HG03108 (cell line): ENCODE results near the gene NFATC1.
A peak's percentile ranks its signal among the peaks of the same experiment; 100 is the strongest.

ENCODE experiments used
- ATAC-seq: cut with Tn5 transposase; IDR thresholded peaks from one replicate; pipeline ENCODE4 v1.9.1; 2021; ENCODE audit warnings: moderate library complexity; ENCODE audit not compliant: unreplicated experiment

Gene NFATC1

DNA sequence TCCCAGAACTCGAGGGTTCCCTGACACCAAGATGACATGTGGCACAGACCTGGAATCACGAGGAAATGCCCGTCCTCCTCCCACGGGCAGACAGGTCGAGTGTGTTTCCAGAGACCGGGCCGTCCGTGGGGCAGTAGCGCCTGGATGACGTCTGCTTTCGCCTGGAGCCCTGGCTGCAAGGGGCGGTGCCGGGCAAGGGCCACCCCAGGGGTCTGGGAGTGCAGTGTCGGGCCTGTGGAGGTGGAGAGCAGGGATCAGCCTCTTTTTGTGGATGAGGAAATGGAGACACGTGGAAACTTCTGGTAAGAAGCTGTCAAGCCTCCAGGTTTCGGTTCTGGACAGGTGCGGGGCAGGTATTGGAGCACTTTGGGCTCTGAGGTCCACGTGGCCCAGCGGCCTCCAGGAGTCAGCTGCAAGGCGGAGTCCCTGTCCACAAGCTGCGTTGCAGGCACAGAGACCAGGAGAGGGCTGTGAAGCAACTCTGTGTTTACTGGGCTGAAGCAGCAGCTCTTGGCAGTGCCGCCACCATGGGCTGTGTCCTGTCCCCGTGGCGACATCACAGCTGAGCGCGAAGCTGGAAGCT is 25.6 kb downstream of the NFATC1 start:
- ATAC-seq: no peak

DNA sequence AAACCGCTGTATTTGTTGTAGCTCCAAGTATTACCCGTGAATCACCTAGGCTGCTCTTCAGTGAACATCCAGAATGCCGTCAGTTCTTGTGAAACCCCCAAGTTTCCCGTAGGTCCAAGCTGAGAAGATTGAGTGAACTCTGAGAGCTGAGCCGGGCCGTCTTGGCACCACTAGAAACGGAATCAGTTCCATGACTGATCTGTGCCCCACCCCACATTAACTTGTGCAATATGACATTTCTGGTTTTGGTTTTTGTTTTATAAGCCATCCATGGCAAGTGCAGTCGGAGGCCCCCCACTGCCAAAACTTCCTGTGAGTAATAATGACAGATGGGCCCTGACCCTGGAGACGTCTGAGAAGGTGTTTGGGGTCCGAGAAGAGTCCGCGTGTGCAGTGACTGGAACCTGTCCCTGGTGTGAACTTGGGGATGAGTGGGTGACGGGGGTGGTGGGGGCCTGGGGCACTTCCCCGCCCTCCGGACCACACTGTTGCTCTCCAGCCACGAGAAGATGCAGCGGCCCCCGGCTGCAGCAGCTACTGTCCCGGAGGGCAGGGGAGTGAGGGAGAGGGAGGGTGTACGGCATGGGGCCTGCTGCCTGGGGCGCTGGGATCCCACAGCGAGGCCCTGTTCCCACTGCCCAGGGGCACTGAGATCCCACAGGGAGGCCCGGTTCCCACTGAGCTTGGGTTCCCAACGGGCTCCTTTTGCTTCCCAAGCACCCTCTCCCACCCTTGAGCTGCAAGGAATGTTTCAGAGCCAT is 26.5 kb downstream of the NFATC1 start:
- ATAC-seq: peak; percentile 77

GRCh38 chr18:79422783-79423165 is 27.0 kb downstream of the NFATC1 start:
- no peak for ATAC-seq

DNA sequence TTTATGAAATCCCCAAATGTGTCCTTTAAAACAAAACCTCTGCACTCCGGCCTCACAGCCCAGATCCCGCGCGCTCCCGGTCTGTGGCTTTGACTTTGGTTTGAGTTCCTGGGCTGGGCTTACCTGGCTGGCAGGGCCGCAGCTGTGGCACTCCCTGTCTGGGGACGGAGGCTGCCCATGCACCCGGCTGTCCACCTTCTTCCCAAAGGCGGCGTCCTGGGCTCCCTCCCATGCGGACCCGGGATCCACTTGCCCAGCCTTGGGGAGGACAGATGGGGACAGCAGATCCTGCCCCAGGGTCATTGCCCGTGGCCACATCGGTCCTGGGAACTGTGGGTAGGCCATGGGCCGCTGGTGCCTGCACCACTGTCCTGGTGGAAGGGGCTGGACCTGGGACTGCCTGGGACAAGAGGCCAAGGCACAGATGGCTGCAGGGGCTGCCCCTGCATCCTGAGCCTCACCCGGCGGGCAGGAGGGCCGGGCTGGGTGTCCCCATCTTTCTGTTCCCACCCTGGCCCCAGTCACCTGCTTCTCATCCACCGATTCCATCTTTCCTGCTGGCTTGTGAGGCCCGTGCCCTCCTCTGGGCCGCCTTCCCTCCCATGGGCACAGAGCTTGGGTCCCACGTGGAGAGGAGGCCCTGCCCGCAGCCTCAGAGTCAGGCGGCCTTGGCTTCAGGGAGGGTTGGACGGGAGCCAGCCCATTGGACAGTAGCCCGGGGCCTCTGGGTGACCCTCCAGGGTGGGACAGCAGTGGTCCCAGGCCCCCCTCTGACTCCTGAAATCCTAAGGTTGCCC is 27.7 kb downstream of the NFATC1 start:
- ATAC-seq: no peak

- no peak for ATAC-seq
Measured at GRCh38 chr18:79424008-79424565, 28.4 kb downstream of the NFATC1 start.

- ATAC-seq: no peak
Measured at GRCh38 chr18:79424880-79425568, 29.3 kb downstream of the NFATC1 start.

DNA sequence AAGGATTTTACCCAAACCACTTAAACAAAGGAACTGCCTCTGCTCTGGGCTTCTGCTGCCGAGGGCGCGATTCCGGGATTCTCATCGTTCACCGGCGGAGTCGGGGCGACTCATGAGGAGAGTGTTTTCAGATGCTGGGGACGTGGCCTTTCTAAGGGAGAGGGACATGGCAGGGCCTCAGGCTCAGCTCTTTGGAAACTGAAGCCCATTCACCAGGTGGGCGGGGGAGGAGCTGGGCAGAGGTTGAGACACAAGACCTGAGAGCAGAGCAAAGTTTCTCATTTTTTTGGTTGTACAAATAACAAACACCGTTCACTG is 29.8 kb downstream of the NFATC1 start:
- ATAC-seq: no peak

DNA sequence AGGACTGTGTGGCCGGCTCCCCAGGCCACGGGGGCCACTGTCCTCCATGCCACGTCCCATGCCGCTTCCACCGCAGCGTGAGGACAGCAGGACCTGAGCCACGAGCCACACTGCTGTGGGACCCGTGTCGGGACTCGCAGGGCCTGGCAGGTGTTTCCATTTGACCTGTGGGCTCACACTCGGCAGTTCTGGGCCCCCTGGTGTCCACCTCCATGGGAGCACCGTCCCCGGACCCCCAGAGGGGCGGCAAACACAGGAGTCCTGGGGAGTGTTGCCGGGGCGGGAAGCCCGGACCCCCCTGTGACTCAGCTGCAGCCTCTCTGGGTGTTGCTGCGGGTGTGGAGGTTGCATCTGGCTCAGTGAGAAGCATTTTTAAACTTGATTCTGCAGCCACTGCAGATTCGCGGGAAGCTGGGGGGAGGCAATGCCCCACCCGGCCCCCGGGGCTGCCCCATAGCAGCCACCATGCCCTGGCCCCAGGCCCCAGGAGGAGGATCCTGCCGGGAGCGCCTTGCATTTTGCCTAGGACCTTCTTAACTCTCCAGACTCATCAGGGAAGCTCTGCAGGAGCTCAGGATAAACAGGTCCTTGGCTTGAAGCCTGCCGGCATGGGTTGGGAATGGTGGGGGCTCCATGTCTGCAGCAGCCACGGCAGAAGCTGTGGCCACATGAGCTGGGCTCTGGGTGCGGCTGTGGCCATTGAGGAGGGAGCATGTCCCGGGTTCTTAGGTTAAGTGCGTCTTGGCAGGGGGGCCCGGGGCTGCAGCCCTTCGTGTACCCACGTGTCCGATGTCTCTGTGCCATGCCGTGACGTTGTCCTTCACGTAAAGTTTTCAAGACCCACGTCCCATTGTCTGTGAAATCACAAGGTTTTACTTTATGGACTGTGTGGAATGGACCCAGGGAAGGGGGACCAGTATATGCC is 30.9 kb downstream of the NFATC1 start:
- no peak for ATAC-seq

- no peak for ATAC-seq
Measured at GRCh38 chr18:79427368-79428225, 31.9 kb downstream of the NFATC1 start.

DNA sequence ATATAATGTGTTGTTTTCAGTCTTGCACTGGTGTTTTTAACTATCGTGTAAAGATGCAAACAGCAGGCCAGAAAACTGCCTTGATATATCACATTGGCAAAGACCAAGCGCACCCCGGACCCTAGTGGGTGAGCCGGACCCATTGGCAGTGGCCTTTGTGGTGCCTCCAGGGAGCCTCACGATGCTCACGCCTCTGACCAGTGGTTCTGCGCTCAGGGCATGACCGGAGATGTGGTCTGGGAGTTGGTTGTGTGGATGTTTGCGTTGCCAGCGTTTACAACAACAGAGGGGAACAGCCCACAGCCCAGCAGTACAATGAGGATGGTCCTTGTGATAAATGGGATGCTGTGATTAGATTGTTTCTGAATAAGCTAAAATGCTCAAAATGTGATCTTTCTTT is 32.6 kb downstream of the NFATC1 start:
- no peak for ATAC-seq

DNA sequence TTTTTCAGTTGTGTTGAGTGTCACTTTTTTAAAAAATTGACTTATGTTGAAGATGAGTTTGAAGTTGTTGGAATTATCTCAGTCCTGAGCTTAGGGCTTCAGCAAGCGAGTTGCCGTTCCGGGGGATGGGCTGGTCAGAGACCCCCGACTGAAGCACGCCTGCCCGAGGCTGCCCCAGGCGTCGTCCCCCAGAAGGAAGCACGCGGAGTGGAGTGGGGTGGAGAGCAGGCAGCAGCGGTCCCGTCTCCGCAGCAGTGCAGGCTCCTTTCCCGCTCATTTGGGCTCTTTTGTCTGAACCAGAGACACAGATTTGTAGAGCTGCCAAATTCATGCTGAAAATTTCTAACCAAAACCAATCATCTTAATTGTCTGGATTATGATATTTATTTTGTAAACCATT is 33.7 kb downstream of the NFATC1 start:
- ATAC-seq: no peak

DNA sequence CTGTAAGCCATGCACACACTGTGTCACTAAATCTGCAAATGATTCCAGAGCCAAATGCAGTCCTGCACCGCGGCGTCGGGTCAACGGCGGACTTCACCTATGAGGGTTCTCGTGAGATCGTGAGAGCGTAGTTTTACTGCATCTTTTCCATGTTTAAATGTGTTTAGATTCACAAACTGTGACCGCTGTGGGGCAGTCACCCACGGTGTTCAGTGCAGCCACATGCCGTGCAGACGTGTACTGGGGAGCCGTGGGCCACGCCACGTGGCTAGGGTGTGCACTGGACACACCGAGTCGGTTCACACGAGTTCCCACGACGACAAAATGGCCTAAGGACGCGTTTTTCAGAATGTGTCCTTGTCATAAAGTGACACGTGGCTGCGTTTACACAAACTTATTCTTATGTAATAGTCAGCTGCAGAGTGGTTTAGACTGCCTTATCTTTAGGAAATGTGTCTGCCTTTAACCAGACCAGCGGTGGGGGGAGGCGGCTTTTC is 34.1 kb downstream of the NFATC1 start:
- no peak for ATAC-seq

DNA sequence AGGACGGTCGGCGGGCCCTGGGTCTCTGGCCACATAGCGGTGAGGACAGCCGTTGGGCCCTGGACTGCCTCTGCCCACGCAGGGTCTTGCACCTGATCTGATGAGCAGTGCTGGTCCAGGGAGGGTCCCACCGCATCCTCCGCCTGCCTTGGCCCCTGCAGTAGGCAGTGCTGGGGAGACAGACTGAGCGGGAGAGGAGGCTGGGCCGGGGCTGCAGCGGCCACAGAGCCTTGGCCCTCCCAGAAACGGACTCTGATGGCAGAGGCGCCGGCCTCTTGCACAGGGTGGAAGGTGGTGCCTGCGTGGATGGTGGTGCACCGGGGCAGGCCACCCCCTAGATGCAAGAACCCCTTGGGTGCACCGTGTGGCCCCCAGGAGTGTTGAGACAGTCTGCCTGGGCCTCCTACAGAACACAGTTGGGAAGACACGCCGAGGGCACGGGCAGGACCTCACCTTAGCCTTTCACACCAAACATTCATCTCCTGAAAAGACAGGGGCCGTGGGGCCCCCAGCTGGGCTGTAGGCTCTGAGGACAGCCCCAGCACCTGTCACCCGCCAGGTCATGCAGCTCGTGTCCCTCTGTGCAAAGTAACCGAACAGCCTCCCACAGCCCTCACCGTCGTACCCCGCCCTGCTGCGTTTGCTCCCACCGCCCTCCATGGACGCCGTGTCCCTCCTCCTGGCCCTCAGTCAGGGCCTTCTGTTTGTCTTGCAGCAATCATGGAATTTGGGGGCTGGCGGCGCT is 36.8 kb downstream of the NFATC1 start:
- no peak for ATAC-seq

DNA sequence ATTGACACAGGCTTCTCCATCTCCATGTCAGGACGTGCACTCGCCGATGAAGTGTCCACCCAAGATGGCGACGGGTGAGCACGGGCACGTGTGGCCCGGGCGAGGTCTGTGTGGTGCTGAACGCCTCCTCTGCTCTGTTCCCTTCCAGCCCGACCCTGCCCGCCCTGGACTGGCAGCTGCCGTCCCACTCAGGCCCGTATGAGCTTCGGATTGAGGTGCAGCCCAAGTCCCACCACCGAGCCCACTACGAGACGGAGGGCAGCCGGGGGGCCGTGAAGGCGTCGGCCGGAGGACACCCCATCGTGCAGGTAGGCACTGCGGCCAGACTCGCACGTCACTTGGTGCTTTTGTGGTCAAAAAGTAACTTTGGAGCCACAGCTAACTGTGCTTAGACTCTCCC is 37.7 kb downstream of the NFATC1 start:
- ATAC-seq: no peak

DNA sequence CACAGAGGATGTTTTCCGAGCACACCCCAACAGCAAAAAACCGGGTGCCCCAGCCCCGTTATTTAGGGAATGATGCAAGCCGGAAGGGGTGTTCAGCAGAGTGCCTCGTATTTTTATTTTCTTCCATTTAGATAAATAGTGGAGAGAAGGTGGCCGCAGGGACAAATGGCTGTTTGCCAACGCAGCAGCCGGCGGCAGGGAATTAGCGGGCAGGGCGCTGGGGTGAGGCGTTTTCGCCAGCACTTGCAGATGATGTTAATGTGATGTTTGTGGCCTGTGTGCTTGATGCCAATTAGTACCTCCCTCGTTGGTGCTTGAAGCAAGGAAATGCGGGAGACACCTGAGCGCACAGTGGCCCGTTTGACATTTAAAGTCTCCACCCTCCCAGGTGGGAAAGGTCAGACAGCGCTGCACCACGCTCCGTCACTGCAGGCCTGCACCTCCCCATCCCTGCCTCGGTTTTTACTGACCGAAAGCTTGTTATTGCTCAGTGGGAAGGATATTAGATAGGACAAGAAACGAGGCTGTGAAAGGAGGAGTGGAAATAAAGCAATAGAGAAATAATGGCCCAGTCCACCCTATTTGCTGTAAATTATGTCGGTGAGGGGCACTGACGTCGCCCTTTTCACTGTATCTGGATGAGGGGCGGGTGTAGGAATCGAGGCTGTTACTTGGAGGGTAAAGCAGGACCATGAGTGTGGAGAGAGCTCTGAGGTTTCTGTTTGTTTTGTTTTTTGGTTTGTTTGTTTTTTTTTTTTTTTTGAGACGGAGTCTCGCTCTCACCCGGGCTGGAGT is 39.1 kb downstream of the NFATC1 start:
- ATAC-seq: no peak

- no peak for ATAC-seq
Measured at GRCh38 chr18:79436556-79437275, 41.0 kb downstream of the NFATC1 start.
